Measurements from ENCODE around the gene CACNA1G. TPM values are rescaled to one million over a fixed set of nuclear protein-coding genes. Genes with fewer than 3 reads are reported as not detected.

Gene CACNA1G
- polyA plus RNA-seq, 1 donor: 7.9 TPM

DNA sequence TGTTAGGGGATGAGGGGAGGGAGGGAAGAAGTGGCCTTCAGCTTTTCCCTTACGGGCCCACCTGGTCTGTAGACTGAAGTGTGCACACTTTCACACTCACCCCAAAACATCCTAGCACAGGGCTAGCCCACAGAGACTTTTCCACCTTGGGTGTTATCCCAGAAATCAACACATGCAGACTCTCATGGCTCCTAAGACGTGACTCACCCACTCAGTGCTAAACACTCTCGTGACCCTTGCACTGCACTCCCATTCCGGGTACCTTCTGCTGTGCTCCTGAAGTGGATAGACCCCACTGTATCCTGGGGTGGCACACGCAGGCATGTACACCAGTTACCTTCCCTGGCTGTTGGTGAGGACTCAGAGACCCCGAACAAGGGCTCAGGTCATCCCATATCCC lies 51.1 kb downstream of the CACNA1G start:
- no peak for DNase-seq

DNA sequence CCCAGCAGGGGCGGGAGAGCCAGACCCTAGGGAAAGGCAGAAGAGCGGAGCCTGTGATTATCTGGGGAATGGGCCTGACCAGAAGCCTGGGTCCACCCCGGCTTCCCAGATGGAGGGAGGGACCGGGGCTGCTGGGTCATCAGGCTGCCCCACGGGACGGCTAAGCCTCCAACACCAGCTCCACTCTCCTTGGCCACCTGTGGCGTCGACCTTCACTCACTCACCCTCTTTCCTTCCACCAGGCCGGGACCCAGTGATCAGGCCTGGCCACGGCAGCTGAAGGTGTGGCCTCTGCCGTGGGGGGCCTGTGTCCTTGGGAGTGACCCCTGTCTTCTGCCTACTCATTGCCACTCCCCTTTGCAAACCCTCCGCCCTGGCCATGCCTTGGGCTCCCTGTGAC lies 51.8 kb downstream of the CACNA1G start:
- DNase-seq: no peak

- no peak for DNase-seq
These were observed 52.8 kb downstream of the CACNA1G start for GRCh38 chr17:50613007-50613992.

GRCh38 chr17:50614471-50615051 lies 54.0 kb downstream of the CACNA1G start:
- no peak for DNase-seq

- no peak for DNase-seq
These were observed 55.3 kb downstream of the CACNA1G start for GRCh38 chr17:50615828-50616227.

DNA sequence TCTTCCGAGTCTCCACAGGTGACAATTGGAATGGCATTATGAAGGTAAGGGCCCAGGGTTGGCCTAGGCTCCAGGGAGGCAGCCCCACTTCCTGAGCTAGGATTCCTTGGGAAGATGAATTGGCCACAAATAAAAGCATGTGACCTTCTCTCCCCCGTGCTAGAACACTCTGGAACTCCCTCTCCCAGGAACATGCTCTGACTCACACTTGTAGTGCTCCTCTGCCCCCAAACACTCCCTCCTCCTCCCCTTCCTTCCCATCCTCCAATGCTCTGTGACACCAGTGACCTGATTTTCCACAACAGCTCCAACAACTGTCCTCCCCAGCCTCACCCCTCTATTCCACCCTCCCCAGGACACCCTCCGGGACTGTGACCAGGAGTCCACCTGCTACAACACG lies 57.8 kb downstream of the CACNA1G start:
- no peak for DNase-seq

GRCh38 chr17:50618941-50619340 lies 58.4 kb downstream of the CACNA1G start:
- DNase-seq: no peak

DNA sequence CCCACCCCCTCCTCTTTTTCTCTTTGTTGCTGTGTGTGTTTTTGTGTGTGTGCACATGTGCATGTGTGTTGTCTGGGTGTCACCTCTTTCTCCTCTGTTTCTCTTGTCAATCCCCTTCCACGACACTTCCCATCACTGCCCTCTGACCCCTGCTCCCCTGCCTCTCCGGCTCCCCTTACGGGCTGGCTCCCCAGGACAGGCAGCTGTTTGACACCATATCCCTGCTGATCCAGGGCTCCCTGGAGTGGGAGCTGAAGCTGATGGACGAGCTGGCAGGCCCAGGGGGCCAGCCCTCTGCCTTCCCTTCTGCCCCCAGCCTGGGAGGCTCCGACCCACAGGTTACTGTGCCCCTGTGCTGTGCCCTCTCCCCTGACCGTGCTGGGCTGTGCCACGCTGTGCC lies 59.0 kb downstream of the CACNA1G start:
- DNase-seq: no peak

- DNase-seq: no peak
These were observed 59.7 kb downstream of the CACNA1G start for GRCh38 chr17:50620237-50620636.

- no peak for DNase-seq
These were observed 60.3 kb downstream of the CACNA1G start for GRCh38 chr17:50620858-50621257.

DNA sequence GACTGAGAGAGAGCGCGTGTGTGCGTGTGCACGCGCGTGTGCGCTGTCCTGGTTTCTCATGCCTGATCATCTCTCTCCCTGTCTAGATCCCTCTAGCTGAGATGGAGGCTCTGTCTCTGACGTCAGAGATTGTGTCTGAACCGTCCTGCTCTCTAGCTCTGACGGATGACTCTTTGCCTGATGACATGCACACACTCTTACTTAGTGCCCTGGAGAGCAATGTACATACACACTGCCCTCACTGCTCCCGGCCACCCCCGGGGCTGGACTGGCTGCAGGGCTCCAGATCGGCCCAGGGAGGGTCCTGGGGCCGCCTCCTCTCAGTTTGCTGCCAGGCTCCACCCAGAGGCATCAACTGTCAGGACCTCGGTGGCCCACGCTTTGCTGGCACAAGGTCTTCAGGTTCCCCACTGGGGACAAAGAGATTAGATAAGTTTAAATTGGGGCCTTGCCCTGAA lies 61.1 kb downstream of the CACNA1G start:
- DNase-seq: no peak

GRCh38 chr17:50624321-50624934 lies 63.9 kb downstream of the CACNA1G start:
- no peak for DNase-seq

DNA sequence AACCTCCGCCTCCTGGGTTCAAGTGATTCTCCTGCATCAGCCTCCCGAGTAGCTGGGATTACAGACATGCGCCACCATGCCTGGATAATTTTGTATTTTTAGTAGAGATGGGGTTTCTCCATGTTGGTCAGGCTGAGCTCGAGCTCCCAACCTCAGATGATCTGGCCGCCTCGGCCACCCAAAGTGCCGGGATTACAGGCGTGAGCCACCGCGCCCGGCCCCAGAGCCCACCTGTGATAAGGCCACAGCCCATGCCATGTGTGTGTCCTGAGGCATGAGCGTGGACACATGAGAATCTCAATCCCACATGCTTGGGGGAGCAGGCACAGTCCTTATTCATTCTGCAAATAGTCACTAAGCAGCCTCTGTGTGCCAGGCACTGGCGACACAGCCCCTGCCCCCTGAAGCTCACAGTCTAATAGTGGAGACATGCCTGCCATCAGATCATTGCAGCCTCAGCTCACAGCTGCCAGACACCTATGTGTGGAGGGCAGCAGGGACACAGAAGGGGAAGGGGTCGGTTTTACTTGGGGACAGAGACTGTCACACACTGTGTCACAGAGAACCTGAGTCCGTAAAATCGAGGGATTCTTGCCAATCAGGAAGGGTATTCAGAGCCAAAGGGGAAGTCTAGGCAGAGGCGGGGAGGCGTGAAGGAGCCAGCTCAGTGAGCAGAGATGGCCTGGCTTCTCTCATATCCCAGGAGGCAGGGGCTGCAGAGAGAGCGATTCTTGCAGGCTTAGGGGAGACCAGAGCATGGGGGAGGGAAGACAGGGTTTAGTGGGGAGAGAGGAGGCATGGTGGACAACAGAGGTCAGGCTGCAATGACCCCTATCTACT lies 64.7 kb downstream of the CACNA1G start:
- DNase-seq: no peak

DNA sequence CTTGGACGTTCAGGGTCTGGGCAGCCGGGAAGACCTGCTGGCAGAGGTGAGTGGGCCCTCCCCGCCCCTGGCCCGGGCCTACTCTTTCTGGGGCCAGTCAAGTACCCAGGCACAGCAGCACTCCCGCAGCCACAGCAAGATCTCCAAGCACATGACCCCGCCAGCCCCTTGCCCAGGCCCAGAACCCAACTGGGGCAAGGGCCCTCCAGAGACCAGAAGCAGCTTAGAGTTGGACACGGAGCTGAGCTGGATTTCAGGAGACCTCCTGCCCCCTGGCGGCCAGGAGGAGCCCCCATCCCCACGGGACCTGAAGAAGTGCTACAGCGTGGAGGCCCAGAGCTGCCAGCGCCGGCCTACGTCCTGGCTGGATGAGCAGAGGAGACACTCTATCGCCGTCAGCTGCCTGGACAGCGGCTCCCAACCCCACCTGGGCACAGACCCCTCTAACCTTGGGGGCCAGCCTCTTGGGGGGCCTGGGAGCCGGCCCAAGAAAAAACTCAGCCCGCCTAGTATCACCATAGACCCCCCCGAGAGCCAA lies 65.6 kb downstream of the CACNA1G start:
- DNase-seq: no peak

DNA sequence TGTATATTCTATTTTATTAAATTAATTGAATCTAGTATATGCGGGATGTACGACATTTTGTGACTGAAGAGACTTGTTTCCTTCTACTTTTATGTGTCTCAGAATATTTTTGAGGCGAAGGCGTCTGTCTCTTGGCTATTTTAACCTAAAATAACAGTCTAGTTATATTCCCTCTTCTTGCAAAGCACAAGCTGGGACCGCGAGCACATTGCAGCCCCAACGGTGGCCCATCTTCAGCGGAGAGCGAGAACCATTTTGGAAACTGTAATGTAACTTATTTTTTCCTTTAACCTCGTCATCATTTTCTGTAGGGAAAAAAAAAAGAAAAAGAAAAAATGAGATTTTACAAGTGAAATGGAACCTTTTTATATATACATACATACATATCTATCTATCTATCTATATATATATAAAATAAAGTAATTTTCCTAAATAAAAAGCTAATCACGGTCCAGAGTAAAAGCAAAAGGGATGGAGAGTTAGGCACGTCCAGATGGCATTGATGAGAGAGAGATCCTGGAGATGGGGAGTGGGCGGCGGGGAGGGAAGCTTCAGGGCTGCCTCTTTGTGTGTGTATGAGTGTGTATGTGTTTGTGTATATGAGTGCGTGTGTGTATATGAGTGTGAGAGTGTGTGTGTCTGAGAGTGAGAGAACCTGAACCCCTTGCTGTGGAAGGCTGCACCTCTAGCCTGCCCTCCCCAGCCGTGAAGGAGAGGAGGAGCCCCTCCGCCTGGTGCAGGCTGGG lies 66.7 kb downstream of the CACNA1G start:
- no peak for DNase-seq

DNA sequence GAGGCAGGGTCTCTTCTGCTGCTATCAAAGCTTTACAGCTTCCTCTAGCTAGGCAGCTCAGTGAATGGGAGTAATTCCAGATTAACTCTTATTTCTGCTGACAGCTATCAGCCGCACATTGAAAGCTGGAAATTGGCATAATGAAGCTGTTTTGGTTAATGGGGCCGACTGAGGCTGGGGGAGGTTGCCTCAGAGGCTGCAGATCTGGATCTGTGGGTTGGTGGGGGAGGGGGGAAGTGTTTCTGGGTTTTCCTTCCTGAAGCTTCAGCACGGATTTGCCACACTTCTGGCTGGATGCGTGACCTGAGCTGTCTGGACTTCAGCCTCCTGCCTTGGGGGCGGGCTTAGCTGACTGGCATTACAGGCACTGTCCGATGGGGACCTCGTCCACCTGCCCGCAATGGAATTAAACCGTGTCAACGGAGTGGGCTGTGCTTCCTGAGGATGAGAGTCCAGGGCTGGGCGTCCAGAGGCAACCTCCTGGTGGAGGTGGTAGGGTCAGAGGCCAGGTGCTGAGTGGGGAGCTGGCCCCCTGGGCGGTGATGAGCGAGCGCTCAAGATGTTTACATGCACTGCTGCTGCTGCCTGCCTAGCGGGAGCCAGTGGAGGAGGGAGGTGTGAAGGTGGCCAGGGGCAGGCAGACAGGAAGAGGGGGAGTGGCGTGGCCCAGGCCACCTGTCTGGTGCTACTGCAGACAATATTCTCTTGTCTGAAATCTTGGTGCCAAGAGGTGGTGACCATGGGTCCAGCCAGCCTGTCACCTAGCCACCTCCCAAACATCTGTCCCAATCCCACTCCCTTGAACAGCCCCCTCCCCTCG lies 67.5 kb downstream of the CACNA1G start:
- no peak for DNase-seq

DNA sequence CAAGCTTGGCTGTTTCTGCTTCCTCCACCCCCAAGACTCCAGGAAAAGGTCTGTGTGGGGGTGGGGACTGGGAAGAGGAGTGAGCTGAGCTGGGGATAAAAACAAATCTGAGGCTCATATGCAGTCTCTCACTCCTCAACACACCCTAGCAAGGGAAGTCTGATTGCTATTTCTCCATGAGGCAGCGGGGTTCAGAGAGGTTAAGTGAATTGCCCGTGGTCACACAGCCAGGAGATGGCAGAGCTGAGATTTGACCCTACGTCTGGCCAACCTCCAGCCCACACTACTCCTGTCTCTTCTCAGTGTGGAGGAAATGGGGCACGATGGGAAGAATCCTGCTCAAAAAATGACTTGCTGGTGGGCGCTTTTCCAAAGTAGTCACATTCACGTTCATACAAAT lies 69.4 kb downstream of the CACNA1G start:
- DNase-seq: no peak

- DNase-seq: no peak
These were observed 70.1 kb downstream of the CACNA1G start for GRCh38 chr17:50630524-50631194.

DNA sequence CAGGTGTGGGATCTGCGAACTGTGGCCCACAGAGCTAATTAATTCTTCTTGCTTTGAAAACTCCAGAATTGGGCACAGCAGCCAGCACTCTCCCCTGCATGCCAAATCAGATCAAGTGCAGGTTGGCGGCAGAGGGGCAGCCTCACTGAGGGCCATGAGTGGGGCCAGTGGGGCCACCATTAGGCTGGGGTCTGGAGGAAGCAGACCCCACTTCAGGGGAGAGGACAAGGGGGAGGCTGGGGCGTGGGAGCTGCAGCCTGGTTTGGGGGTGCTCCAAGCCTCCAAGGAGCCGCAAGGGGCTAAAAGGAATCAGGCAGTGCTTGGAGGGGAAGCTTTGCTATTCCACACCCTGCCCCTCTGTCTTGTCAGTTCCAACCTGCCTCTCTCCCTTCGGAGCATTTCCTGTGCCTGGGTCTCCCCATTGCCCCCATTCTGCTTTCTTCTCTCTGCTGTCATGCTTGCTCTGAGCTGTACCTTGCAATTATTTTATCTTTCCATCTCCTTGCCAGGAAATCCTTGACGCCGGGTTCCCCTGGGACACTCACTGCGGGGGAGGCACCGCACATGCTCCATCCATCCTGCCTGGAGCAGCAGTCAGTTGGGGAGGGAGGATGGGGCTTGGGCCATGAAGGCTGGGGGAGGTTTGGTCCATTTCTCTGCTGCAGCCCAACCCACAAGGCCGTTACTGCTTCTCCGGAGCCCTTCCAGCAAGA lies 70.8 kb downstream of the CACNA1G start:
- DNase-seq: no peak

All from left kidney (tissue), 2 donors.